HG02870 (cell line): ENCODE data around the gene CMTM7.

Experiments used
- ATAC-seq: cut with Tn5 transposase; IDR thresholded peaks from one replicate; pipeline ENCODE4 v1.9.1; 2021; ENCODE audit warnings: mild to moderate bottlenecking, moderate library complexity; ENCODE audit not compliant: unreplicated experiment

The CMTM7 gene

GRCh38 chr3:32482693-32483092 is 91.0 kb downstream of the CMTM7 start:
- no peak for ATAC-seq

- no peak for ATAC-seq
These were observed 92.1 kb downstream of the CMTM7 start for GRCh38 chr3:32483772-32484171.

DNA sequence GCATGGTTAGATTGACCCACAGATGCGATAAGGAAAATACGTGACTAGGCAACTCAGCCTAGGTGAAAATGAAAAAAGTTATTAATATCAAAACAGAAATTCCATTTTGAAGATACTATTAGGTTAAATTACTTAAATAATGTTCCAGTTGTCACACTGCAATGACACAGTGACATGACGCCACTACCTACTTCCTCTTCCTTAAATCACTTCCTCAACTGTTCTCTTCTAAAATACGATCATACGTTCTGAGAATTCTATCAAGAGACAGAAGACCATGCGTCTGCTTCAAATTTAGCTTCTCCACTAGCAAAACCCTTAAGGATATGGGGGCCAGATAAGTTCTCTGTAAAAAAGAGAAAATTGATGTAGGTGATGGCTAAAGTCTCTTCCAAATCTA is 92.8 kb downstream of the CMTM7 start:
- no peak for ATAC-seq

GRCh38 chr3:32487781-32488473 is 96.3 kb downstream of the CMTM7 start:
- no peak for ATAC-seq

DNA sequence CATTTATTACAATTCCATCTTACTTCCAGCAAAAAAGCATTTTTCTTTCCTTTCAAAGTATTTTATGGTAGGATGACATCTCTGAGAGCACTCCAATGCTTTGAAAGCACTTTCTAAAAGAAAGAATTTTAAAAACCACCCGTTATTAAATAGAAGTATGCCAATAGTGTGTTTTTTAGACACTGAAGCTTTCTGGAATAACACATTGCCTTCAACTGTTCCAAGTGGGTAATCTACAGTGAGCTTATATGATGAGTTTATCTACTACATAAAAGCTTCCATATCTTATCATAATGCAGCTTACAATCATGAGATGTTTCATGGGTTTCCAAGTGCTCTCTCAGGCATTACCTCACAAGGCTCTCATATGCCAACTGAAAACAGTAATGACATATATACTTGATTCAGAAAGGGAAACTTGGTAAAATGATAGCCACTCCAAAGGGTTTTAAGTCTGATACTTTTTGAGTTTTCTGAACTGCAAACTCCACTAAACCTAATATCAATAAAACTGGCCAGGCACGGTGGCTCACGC is 96.9 kb downstream of the CMTM7 start:
- no peak for ATAC-seq

DNA sequence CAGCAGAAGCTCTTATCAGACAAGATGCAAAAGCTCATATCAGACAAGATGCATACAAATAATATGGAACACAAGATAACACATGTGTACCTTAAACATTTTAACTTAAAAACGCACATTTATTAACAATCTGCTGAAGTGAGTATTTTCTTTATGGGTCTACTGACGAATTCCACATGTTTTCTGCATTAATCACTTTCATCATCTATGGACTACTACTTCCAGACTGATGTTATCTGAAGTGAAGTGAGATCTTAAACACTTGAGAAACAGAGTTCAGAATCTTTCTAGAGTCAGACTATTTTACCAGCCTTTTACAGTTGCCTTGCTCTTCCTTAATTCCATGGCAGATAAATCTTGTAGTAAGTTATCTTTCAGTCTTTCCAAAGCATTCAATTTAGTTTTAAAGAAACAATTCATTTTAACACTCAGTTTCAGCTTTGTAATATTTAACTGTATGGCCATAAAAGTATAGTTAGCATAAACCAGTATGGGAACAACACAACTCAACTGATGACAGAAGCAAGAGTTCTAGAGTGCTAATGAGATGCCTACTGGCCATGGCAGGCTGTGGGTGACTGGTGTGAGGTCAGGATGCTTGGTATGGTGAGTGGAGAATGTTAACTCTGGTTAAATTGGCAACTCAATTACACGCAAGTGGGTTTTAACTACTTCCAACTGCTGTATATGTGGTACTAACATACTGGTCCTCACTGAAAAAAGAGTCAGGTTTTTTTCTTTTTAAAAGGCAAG is 101.2 kb downstream of the CMTM7 start:
- no peak for ATAC-seq

DNA sequence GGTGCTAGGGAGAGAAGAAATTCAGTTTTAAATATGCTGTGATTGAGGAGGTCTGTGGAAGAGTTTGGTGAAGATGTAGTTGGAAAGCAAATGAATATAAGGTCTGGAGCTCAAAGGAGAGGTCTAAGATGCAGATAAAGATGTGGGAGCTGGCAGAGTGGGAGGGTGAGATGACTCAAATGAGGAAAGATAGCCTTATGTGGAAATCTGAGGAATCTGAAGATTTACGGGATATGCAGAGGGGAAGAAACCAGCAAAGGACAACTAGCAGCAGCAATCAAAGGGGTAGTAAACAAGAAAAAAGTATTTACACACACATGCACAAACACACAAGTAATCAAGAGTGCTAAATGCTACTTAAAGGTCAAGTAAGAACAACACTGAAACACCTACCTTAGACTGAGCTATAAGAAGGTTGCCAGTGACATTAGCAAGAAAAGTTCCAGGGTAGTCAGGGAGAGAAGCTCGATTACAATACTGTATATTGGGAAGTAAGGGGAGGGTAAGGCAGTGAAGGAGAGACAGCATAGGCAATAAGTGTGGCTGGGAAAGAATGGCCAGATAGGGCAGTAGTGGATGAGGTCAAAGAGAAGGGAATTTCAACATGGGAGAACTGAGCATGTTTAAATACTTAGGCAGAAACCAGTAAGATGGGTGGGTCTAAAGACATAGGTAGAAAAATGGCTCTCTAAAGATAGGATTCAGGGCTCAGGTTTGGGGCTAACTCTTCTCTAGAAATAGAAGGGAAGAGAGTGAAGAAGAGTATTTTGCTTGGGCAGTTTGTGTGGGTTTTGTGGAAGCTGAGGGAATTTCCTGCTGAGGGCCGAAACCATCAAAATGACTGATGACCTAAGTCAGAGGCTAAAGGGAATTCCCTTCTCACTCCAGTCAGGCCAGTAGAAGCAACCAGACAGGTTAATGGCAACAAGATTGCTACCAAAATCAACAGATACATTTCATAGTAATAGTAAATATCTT is 102.1 kb downstream of the CMTM7 start:
- ATAC-seq: peak; percentile 81

DNA sequence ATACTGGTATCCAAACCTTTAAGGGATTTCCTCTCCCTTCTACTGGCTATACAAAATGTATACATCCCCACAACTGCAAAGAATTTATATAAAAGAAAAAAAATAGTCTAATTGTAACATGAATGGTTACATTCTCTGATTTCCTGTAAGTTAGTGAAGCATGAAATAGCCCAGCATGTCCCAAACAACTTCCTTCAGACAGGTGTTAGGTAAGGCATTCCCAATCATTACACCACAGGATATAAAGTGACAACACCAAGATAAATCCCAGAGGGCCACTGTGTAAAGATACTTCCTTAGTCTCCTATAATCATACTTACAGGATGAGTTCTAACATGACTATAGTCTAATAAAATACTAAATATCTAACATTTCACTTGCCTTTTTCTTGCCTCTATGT is 103.4 kb downstream of the CMTM7 start:
- no peak for ATAC-seq

DNA sequence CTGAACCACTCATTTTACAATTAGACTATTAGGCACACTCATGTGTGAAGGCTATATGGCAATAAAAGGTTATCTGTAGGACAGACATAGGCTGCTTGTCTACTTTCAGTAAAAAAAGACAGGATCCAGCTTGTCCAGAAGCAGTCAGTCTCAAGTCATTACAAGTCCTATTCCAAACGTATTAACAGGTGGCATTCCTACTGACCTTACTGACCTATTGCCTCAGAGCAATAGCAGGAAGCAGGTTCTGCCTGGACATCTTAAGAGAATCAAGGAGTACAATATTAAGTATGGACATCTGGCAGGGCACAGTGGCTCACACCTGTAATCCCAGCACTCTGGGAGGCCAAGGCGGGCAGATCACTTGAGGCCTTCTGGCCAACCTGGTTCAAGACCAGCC is 104.0 kb downstream of the CMTM7 start:
- ATAC-seq: no peak

GRCh38 chr3:32498252-32498651 is 106.6 kb downstream of the CMTM7 start:
- no peak for ATAC-seq

DNA sequence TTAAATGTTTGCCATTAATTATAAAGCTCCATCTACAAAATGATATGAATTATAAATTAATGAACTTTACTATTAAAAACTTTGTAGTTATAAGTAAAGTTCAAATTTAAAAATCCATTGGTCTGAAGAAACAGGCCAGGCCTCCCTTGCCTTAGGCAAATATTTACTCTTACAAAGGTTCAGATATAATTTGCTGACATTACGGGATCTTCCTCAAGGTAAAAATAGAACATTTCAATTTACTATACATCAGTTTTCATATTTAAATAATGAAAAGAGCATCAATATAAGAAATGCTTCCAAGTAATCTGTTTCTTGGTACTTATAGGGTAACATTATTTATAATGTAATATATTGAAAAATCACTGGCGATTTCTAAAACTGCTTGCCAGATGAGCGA is 107.3 kb downstream of the CMTM7 start:
- no peak for ATAC-seq

DNA sequence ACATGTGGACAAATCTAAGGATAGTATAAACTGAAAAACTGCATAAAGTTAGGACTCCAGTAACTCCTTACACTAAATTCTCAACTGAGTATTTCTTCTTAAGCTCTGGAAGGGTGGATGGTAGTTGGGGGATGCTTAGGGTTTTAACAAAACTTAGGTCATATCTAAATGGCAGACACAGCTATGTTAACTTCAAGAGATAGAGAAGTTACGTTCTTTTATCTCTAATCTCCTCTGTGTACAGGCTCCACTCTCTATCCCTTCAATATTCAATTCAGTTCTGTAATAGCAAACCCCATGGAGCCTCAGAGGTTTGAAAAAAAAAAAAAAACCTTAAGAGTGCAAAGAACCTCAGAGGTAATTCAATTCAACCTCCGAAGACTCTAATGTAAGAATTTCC is 107.9 kb downstream of the CMTM7 start:
- no peak for ATAC-seq

GRCh38 chr3:32500231-32500630 is 108.6 kb downstream of the CMTM7 start:
- ATAC-seq: no peak

- ATAC-seq: no peak
These were observed 109.5 kb downstream of the CMTM7 start for GRCh38 chr3:32500880-32501782.

GRCh38 chr3:32501783-32502117 is 110.1 kb downstream of the CMTM7 start:
- ATAC-seq: no peak

GRCh38 chr3:32502118-32502945 is 110.7 kb downstream of the CMTM7 start, which contains the start of gene CMTM6:
TSS of gene CMTM6 (minus strand) at chr3:32502852. CDS start at chr3:32502745, 107 bp downstream.
- ATAC-seq: peak; percentile 72

GRCh38 chr3:32502946-32503286 is 111.3 kb downstream of the CMTM7 start:
- ATAC-seq: no peak
